ENCODE data around the gene CAB39. TPM values are rescaled to one million over a fixed set of nuclear protein-coding genes. Genes with fewer than 3 reads are reported as not detected.

Gene CAB39
- polyA plus RNA-seq, 4 donors, result 38.2 to 92.2 (median 56.5) TPM

DNA sequence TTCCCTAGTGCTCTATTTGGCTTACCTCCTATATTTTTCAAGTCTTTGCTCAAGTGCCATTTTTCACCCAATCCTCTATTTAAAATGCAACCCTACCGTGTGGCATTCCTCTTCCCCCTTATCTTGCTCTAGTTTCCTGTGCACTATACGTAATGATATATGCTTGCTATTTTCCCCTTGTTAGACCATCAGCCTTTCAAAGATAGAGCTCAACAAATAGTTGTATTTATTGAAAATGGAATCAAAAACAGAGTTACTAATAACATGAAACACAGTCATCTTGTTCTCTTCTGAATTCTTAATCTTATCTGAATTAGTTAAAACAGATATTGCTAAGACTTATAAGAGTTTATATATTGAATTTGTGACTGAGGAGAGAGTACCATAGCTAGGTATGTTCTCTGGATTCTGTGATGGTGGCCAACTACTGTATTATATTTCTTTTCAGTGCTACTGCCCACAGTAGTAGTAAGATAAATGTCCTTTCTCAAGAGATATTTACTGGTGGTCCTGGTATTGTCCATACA, 55.3 kb downstream of the CAB39 start:
- no peaks in the 10 kb centered on the region for H3K9me3 ChIP-seq (ENCODE audit: control insufficient read depth in 2 of 2, insufficient read depth in 1 of 2, low read depth in 1 of 2, low read length in 1 of 2)
- peaks cover 0 to 11% (median 0%) of the 10 kb centered on the region in 3 donors for H3K4me1 ChIP-seq (ENCODE audit: control insufficient read depth in 3 of 3, insufficient read depth in 2 of 3, low read depth in 1 of 3, low read length in 2 of 3)
- FAIRE-seq (no peak), DNase-seq (no peak)
- H3K27me3 ChIP-seq (ENCODE audit: control insufficient read depth in 3 of 3, insufficient read depth in 3 of 3, low read length in 3 of 3), result no peaks in the 10 kb centered on the region
- 85 to 94% (median 85%) methylated on average over 2 of the region's 2 CpGs for WGBS, 3 donors
- peaks cover 0 to 20% (median 5%) of the 10 kb centered on the region in 3 donors for H3K36me3 ChIP-seq (ENCODE audit: control insufficient read depth in 3 of 3, insufficient read depth in 2 of 3, low read depth in 1 of 3, low read length in 3 of 3)
- H3K4me3 ChIP-seq (ENCODE audit: low read depth in 1 of 3, low read length in 3 of 3), result no peak overlapping the region
- peak overlapping the region in 1 of 3 donors; percentile 4 for H3K27ac ChIP-seq (ENCODE audit: low read depth in 1 of 3, low read length in 2 of 3)

DNA sequence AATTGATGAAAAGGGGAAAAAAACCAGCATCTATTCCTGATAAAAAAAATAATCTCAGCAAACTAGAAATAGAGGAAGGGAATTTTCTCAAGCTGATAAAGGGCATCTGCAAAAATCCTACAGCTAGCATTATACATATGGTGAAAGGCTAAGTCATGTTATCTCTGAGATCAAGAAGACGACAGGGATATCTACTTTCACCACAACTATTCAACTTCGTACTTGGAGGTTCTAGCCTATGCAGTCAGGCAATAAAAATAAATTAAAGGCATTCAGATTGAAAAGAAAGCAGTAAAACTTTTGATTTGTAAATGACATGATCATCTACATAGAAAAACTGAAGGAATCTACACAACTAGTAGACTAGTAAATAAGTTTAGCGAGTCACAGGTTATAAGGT, 58.2 kb downstream of the CAB39 start:
- Histone ChIP-seq H3K27ac (ENCODE audit: low read depth in 1 of 3, low read length in 2 of 3) (no peak overlapping the region), H3K4me3 (ENCODE audit: low read depth in 1 of 3, low read length in 3 of 3) (no peak overlapping the region), H3K27me3 (ENCODE audit: control insufficient read depth in 3 of 3, insufficient read depth in 3 of 3, low read length in 3 of 3) (no peaks in the 10 kb centered on the region), H3K36me3 (ENCODE audit: control insufficient read depth in 3 of 3, insufficient read depth in 2 of 3, low read depth in 1 of 3, low read length in 3 of 3) (peaks cover 0 to 12% (median 2%) of the 10 kb centered on the region in 3 donors), H3K4me1 (ENCODE audit: control insufficient read depth in 3 of 3, insufficient read depth in 2 of 3, low read depth in 1 of 3, low read length in 2 of 3) (peaks cover 0 to 11% (median 0%) of the 10 kb centered on the region in 3 donors), H3K9me3 (ENCODE audit: control insufficient read depth in 2 of 2, insufficient read depth in 1 of 2, low read depth in 1 of 2, low read length in 1 of 2) (no peaks in the 10 kb centered on the region)
- DNase-seq (no peak), FAIRE-seq (no peak)
- WGBS, 3 donors, result 90 to 97% (median 91%) methylated on average over 3 of the region's 3 CpGs

DNA sequence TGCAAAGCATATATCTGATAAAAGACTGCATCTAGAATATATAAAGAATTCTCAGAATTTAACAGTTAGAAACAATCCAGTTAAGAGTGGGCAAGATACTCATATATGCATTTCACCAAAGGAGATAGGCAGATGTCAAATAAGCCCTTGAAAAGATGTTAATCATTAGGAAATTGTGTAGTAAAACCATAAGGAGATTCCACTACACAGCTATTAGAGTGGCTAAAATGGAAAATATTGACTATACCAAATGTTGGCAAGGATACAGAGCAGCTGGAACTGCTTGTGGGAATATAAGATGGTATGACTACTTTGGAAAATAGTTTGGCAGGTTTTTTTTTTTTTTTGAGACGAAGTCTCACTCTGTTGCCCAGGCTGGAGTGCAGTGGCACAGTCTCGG, 59.5 kb downstream of the CAB39 start:
- no peak for FAIRE-seq

DNA sequence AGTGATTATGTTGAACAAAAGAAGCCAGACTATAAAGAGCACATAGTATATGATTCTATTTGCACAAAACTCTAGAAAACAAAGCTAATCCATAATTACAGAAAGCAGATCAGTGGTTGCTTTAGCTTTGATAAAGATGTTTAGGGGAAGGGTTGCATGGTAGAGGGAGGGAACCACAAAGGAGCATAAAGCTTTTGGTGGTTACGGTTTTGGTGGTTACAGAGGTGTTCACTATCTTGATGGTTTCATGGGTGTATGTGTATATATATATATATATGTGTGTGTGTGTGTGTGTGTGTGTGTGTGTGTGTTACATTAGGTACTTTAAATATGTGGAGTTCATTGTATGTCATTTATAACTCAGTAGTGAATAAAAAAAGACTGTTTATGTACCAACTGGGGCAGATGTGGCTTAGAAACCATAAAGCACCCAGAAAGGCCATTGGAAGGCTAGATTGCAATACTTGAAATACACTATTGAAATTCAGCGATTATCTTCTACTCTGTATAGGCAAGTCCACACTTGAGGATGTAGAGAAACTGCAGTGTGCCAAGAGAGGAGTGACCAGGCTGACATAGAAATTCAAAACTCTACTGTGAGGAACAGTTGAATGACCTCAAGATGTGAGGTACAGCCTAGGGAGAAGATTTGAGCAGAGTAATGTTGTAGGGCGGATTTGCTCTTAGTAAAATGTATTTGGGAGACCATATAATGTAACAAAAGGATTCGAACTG, 60.6 kb downstream of the CAB39 start:
- H3K27ac ChIP-seq (ENCODE audit: low read depth in 1 of 3, low read length in 2 of 3), result no peak overlapping the region
- FAIRE-seq (no peak), DNase-seq (no peak)
- no peak overlapping the region for H3K4me3 ChIP-seq (ENCODE audit: low read depth in 1 of 3, low read length in 3 of 3)
- peaks cover 0 to 2% (median 2%) of the 10 kb centered on the region in 3 donors for H3K4me1 ChIP-seq (ENCODE audit: control insufficient read depth in 3 of 3, insufficient read depth in 2 of 3, low read depth in 1 of 3, low read length in 2 of 3)
- H3K36me3 ChIP-seq (ENCODE audit: control insufficient read depth in 3 of 3, insufficient read depth in 2 of 3, low read depth in 1 of 3, low read length in 3 of 3), result peaks cover 0 to 6% (median 0%) of the 10 kb centered on the region in 3 donors
- WGBS, 3 donors, result 84 to 96% (median 92%) methylated on average over 4 of the region's 4 CpGs
- H3K27me3 ChIP-seq (ENCODE audit: control insufficient read depth in 3 of 3, insufficient read depth in 3 of 3, low read length in 3 of 3), result no peaks in the 10 kb centered on the region
- H3K9me3 ChIP-seq (ENCODE audit: control insufficient read depth in 2 of 2, insufficient read depth in 1 of 2, low read depth in 1 of 2, low read length in 1 of 2), result no peaks in the 10 kb centered on the region

More for the DNA sequence above, 59.5 kb downstream of the CAB39 start:
- Histone ChIP-seq H3K9me3 (ENCODE audit: control insufficient read depth in 2 of 2, insufficient read depth in 1 of 2, low read depth in 1 of 2, low read length in 1 of 2) (no peaks in the 10 kb centered on the region), H3K36me3 (ENCODE audit: control insufficient read depth in 3 of 3, insufficient read depth in 2 of 3, low read depth in 1 of 3, low read length in 3 of 3) (peaks cover 0 to 6% (median 2%) of the 10 kb centered on the region in 3 donors), H3K27me3 (ENCODE audit: control insufficient read depth in 3 of 3, insufficient read depth in 3 of 3, low read length in 3 of 3) (no peaks in the 10 kb centered on the region), H3K4me3 (ENCODE audit: low read depth in 1 of 3, low read length in 3 of 3) (no peak overlapping the region), H3K4me1 (ENCODE audit: control insufficient read depth in 3 of 3, insufficient read depth in 2 of 3, low read depth in 1 of 3, low read length in 2 of 3) (peaks cover 0 to 1% (median 0%) of the 10 kb centered on the region in 3 donors), H3K27ac (ENCODE audit: low read depth in 1 of 3, low read length in 2 of 3) (no peak overlapping the region)
- no peak for DNase-seq
- WGBS, 3 donors, result 95 to 100% (median 100%) methylated on average over 2 of the region's 2 CpGs

DNA sequence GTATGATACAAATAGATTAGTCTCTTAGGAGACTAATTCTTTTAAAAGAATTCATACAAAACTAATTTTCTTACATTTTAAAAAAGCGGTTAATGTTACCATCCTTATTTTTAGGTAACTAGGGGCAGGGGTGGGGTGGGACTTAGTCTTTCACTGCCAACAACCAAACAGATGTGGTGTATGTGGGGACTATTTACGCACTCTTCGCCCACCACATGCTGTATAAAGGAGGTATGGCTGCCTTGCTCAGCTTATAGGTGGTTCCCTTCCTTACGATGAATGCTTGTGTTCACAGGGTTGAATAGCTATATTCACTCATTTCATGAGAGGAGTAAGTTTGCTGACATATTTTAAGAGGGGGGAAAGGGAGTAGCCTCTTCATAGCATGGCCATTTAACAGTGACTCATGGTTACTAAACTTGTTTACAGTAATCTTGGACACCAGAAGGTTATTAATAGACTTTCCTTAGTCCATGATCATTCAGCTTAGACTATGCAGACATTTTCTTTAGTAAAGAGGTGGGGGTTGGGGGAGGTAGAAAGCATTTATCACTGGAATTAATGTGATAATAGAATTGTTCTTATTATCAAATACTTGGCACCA, 61.8 kb downstream of the CAB39 start:
- Histone ChIP-seq H3K4me1 (ENCODE audit: control insufficient read depth in 3 of 3, insufficient read depth in 2 of 3, low read depth in 1 of 3, low read length in 2 of 3) (peaks cover 0 to 5% (median 2%) of the 10 kb centered on the region in 3 donors), H3K27ac (ENCODE audit: low read depth in 1 of 3, low read length in 2 of 3) (peak overlapping the region in 1 of 3 donors; percentile 80), H3K9me3 (ENCODE audit: control insufficient read depth in 2 of 2, insufficient read depth in 1 of 2, low read depth in 1 of 2, low read length in 1 of 2) (no peaks in the 10 kb centered on the region), H3K4me3 (ENCODE audit: low read depth in 1 of 3, low read length in 3 of 3) (no peak overlapping the region), H3K27me3 (ENCODE audit: control insufficient read depth in 3 of 3, insufficient read depth in 3 of 3, low read length in 3 of 3) (no peaks in the 10 kb centered on the region), H3K36me3 (ENCODE audit: control insufficient read depth in 3 of 3, insufficient read depth in 2 of 3, low read depth in 1 of 3, low read length in 3 of 3) (peaks cover 0 to 6% (median 0%) of the 10 kb centered on the region in 3 donors)
- DNase-seq (no peak), FAIRE-seq (no peak)
- WGBS, 3 donors, result 88 to 95% (median 91%) methylated on average over 4 of the region's 4 CpGs

DNA sequence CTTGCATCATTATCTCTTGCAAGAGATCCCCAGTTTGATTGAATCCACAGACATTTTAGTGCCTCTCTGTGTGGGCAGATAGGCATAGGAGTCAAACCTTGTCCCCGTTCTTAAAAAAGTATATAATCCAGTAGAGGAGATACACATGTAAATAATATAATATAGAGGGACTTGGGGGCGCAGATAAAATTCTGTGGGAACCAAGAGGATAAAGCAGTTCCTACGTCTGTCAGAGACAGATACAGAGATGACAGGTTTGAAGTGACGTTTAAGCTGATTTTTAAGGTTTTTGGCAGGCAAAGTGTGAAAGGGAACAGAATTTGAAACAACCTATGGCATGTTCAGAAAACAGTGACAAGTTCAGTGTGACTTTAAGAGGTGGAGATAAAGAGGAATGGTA, 63.1 kb downstream of the CAB39 start:
- H3K36me3 ChIP-seq (ENCODE audit: control insufficient read depth in 3 of 3, insufficient read depth in 2 of 3, low read depth in 1 of 3, low read length in 3 of 3), result peaks cover 0 to 3% (median 0%) of the 10 kb centered on the region in 3 donors
- 95 to 97% (median 96%) methylated on average over 4 of the region's 4 CpGs for WGBS, 3 donors
- no peak overlapping the region for H3K27ac ChIP-seq (ENCODE audit: low read depth in 1 of 3, low read length in 2 of 3)
- H3K9me3 ChIP-seq (ENCODE audit: control insufficient read depth in 2 of 2, insufficient read depth in 1 of 2, low read depth in 1 of 2, low read length in 1 of 2), result no peaks in the 10 kb centered on the region
- no peak for DNase-seq
- no peak for FAIRE-seq
- no peak overlapping the region for H3K4me3 ChIP-seq (ENCODE audit: low read depth in 1 of 3, low read length in 3 of 3)
- no peaks in the 10 kb centered on the region for H3K27me3 ChIP-seq (ENCODE audit: control insufficient read depth in 3 of 3, insufficient read depth in 3 of 3, low read length in 3 of 3)
- H3K4me1 ChIP-seq (ENCODE audit: control insufficient read depth in 3 of 3, insufficient read depth in 2 of 3, low read depth in 1 of 3, low read length in 2 of 3), result peaks cover 0 to 7% (median 5%) of the 10 kb centered on the region in 3 donors

DNA sequence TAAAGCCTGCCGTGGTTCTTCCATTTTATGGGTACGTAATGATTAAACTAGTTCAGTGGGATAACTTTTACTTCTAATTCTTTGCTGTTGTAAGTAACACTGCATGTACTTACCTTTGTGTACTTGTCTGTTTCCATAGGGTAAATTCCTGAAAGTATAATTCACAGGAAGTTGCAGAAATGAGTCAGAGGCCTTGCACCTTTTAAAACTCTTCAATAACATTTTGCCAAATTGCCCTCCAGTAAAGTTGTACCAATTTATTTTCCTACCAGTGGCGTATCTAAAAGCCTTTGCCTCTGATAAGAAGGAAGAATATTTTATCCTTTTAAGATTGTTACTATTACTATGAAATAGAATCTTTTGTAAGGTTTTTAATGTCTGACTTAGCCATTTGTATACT, 65.1 kb downstream of the CAB39 start:
- Histone ChIP-seq H3K4me1 (ENCODE audit: control insufficient read depth in 3 of 3, insufficient read depth in 2 of 3, low read depth in 1 of 3, low read length in 2 of 3) (peaks cover 0 to 11% (median 5%) of the 10 kb centered on the region in 3 donors), H3K27ac (ENCODE audit: low read depth in 1 of 3, low read length in 2 of 3) (no peak overlapping the region), H3K4me3 (ENCODE audit: low read depth in 1 of 3, low read length in 3 of 3) (no peak overlapping the region), H3K36me3 (ENCODE audit: control insufficient read depth in 3 of 3, insufficient read depth in 2 of 3, low read depth in 1 of 3, low read length in 3 of 3) (peaks cover 0 to 9% (median 0%) of the 10 kb centered on the region in 3 donors), H3K27me3 (ENCODE audit: control insufficient read depth in 3 of 3, insufficient read depth in 3 of 3, low read length in 3 of 3) (no peaks in the 10 kb centered on the region), H3K9me3 (ENCODE audit: control insufficient read depth in 2 of 2, insufficient read depth in 1 of 2, low read depth in 1 of 2, low read length in 1 of 2) (no peaks in the 10 kb centered on the region)
- FAIRE-seq, result no peak
- no peak for DNase-seq
- 61 to 89% (median 75%) methylated on average over 3 of the region's 3 CpGs for WGBS, 3 donors

DNA sequence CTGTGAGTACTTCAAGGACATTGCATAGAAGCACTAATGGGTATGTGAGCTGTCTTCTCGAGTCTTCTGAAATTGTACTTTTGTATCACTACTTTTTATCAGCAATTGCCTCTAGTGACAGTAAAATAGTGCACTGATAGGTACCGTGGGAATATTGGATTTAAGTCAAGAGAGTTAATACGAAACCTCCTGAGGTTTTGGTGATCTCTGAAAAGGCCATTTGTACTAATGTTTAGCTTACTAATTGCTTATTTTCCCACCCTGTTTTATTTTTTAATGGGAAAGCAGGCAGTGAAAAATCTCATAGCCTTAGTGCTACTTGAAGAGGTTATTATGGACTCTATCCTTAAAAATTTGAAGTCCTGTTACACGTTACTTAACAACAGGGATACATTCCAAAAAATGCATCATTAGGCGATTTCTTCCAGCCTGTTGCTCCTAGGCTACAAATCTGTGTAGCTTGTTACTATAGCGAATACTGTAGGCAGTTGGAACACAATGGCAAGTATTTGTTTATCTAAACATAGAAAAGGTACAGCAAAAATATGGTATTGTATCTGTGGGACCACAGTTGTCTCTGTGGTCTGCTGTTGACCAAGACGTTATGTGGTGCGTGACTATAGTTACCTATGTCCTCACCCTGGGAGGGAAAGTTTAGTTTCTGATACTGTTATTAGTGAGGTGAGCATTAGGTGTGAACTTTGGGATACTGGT, 65.9 kb downstream of the CAB39 start:
- 75 to 86% (median 82%) methylated on average over 8 of the region's 8 CpGs for WGBS, 3 donors
- Histone ChIP-seq H3K9me3 (ENCODE audit: control insufficient read depth in 2 of 2, insufficient read depth in 1 of 2, low read depth in 1 of 2, low read length in 1 of 2) (no peaks in the 10 kb centered on the region), H3K27me3 (ENCODE audit: control insufficient read depth in 3 of 3, insufficient read depth in 3 of 3, low read length in 3 of 3) (no peaks in the 10 kb centered on the region), H3K27ac (ENCODE audit: low read depth in 1 of 3, low read length in 2 of 3) (peak overlapping the region in 1 of 3 donors; percentile 7), H3K4me3 (ENCODE audit: low read depth in 1 of 3, low read length in 3 of 3) (no peak overlapping the region), H3K4me1 (ENCODE audit: control insufficient read depth in 3 of 3, insufficient read depth in 2 of 3, low read depth in 1 of 3, low read length in 2 of 3) (peaks cover 0 to 11% (median 5%) of the 10 kb centered on the region in 3 donors), H3K36me3 (ENCODE audit: control insufficient read depth in 3 of 3, insufficient read depth in 2 of 3, low read depth in 1 of 3, low read length in 3 of 3) (peaks cover 0 to 17% (median 0%) of the 10 kb centered on the region in 3 donors)
- FAIRE-seq (no peak), DNase-seq (no peak)
